ENCODE measurements around the gene GRB2. TPM values are rescaled to one million over a fixed set of nuclear protein-coding genes. Genes with fewer than 3 reads are reported as not detected.
A peak's percentile ranks its signal among the peaks of the same experiment; 100 is the strongest.
"Not testable (repeated sequence)": the region's sequence is repeated elsewhere in the genome, so short reads cannot be mapped to it uniquely, and the experiment has no call there.

The GRB2 gene
- total and polyA plus RNA-seq, 7 experiments from 2014 or later, result 112 to 167 (median 145) TPM

DNA sequence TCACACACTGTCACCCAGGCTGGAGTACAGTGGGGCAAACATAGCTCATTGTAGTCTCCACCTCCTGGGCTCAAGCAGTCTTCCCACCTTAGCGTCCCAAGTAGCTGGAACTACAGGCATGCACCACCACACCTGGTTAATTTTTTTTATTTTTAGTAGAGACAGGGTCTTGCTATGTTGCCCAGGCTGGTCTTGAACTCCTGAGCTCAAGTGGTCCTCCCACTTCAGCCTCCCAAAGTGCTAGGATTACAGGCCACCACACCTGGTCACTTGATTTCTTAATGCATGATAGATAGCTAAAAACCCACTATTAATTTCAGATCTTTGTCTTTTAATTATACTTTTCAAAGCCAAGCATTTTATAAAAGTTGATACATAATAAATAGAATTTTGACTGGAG lies 26.1 kb downstream of the GRB2 start:
- ATAC-seq; H3K27me3 ChIP-seq (ENCODE audit: control insufficient read depth in 2 of 2, insufficient read depth in 2 of 2, low read length in 2 of 2); H3K9me3 ChIP-seq (ENCODE audit: control insufficient read depth in 2 of 3, low read length in 3 of 3); H3K27me3 Mint-ChIP-seq; H3K9me3 Mint-ChIP-seq; H3K27ac ChIP-seq (ENCODE audit: low read depth, low read length); H3K4me1 ChIP-seq (ENCODE audit: control insufficient read depth in 2 of 2, insufficient read depth in 2 of 2, low read length in 2 of 2); DNase-seq; H3K4me3 ChIP-seq (ENCODE audit: low read length); H3K4me3 Mint-ChIP-seq: not testable (repeated sequence)
- Mint-ChIP-seq H3K36me3 (peaks cover 0 to 27% (median 8%) of the 10 kb centered on the region in 5 donors), H3K4me1 (peaks cover 17 to 76% (median 61%) of the 10 kb centered on the region in 7 donors), H3K27ac (peak overlapping the region in 2 of 9 donors; percentile 16 to 59)
- peaks cover 0 to 16% (median 0%) of the 10 kb centered on the region in 3 experiments for H3K36me3 ChIP-seq (ENCODE audit: control insufficient read depth in 2 of 3, insufficient read depth in 3 of 3, low read length in 3 of 3)
- POLR2A ChIA-PET, result interaction anchor here (0.6 to 1.2 kb wide), 2 partner anchors 13 to 58 kb away, joined by 3 to 4 read pairs; no protein-coding TSS in a partner anchor
- CTCF ChIA-PET, result interaction anchor here (0.8 to 1.3 kb wide), 4 partner anchors 15 to 97 kb away, joined by 3 to 4 read pairs (median 3); no protein-coding TSS in a partner anchor
- intact Hi-C loops (cut with micrococcal nuclease), result loop anchor here in 1 of 2 donors (2.0 kb wide), 1 partner anchor 13 kb away; no protein-coding TSS in a partner anchor

DNA sequence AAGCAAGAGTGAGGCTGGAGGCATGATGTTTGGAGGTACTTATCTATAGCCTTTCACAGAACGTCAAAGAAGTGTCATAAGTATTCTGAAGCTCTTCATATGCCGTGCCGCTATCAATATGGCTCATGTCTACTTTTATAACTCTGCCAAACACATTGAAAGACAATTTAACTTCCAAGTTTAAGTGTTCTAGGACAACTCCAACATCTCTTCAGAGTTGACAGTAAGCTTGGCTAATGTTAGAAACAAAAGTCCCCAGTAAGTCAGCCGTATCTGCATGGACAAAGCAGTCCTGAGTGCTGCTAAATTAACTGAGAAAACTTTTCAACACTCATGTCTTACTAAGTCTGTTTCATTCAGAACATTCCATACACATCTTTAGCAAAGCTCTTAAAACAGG lies 32.2 kb downstream of the GRB2 start:
- no peak for DNase-seq
- Mint-ChIP-seq H3K27ac (peak overlapping the region in 2 of 9 donors; percentile 32 to 54), H3K9me3 (no peaks in the 10 kb centered on the region), H3K36me3 (peaks cover 0 to 31% (median 15%) of the 10 kb centered on the region in 5 donors), H3K27me3 (no peaks in the 10 kb centered on the region), H3K4me3 (peak overlapping the region in 3 of 10 donors; percentile 30 to 75 (median 47)), H3K4me1 (peaks cover 44 to 80% (median 72%) of the 10 kb centered on the region in 7 donors)
- Histone ChIP-seq H3K9me3 (ENCODE audit: control insufficient read depth in 2 of 3, low read length in 3 of 3) (no peaks in the 10 kb centered on the region), H3K36me3 (ENCODE audit: control insufficient read depth in 2 of 3, insufficient read depth in 3 of 3, low read length in 3 of 3) (peaks cover 0 to 17% (median 0%) of the 10 kb centered on the region in 3 experiments), H3K4me3 (ENCODE audit: low read length) (no peak overlapping the region), H3K4me1 (ENCODE audit: control insufficient read depth in 2 of 2, insufficient read depth in 2 of 2, low read length in 2 of 2) (peaks cover 28 to 33% of the 10 kb centered on the region in 2 donors), H3K27me3 (ENCODE audit: control insufficient read depth in 2 of 2, insufficient read depth in 2 of 2, low read length in 2 of 2) (no peaks in the 10 kb centered on the region), H3K27ac (ENCODE audit: low read depth, low read length) (no peak overlapping the region)
- intact Hi-C loops (cut with micrococcal nuclease), result no loop called here
- POLR2A ChIA-PET, result interaction anchor here (0.6 to 1.0 kb wide), 2 partner anchors 26 to 57 kb away, joined by 3 read pairs; no protein-coding TSS in a partner anchor
- ATAC-seq, result no peak
- CTCF ChIA-PET, result no interaction called here

DNA sequence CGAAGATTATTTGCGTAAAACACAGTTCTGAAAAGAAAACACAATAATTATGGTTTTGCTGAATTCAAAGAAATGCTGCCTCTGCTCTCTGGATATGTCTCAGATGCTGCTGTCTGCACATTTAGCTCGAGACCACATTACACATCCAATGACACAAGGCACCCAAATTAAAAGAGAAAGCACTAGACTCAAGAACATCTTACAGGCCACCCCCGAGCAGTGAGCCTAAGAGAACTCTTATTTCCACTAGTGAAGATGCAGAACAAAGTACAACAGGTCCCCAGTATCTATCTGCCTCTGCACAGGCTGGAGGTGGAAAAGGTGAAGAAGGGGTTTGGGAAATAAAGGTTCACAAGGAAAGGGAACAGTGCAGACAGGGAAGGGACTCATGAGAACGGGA lies 33.5 kb downstream of the GRB2 start:
- H3K4me1 ChIP-seq (ENCODE audit: control insufficient read depth in 2 of 2, insufficient read depth in 2 of 2, low read length in 2 of 2), result peaks cover 35 to 38% of the 10 kb centered on the region in 2 donors
- H3K36me3 ChIP-seq (ENCODE audit: control insufficient read depth in 2 of 3, insufficient read depth in 3 of 3, low read length in 3 of 3), result peaks cover 0 to 13% (median 0%) of the 10 kb centered on the region in 3 experiments
- Mint-ChIP-seq H3K4me3 (peak overlapping the region; percentile 0 to 75 (median 58)), H3K27me3 (no peaks in the 10 kb centered on the region), H3K36me3 (peaks cover 0 to 25% (median 15%) of the 10 kb centered on the region in 5 donors), H3K4me1 (peaks cover 55 to 85% (median 74%) of the 10 kb centered on the region in 7 donors), H3K27ac (peak overlapping the region in 8 of 9 donors; percentile 16 to 68 (median 34)), H3K9me3 (no peaks in the 10 kb centered on the region)
- no peak overlapping the region for H3K27ac ChIP-seq (ENCODE audit: low read depth, low read length)
- ATAC-seq (peak; percentile 29), DNase-seq (peak in 2 of 9 donors; percentile 13 to 21)
- no peak overlapping the region for H3K4me3 ChIP-seq (ENCODE audit: low read length)
- ChIA-PET POLR2A (no interaction called here), CTCF (no interaction called here)
- H3K27me3 ChIP-seq (ENCODE audit: control insufficient read depth in 2 of 2, insufficient read depth in 2 of 2, low read length in 2 of 2), result no peaks in the 10 kb centered on the region
- intact Hi-C loops (cut with micrococcal nuclease), result no loop called here
- no peaks in the 10 kb centered on the region for H3K9me3 ChIP-seq (ENCODE audit: control insufficient read depth in 2 of 3, low read length in 3 of 3)

DNA sequence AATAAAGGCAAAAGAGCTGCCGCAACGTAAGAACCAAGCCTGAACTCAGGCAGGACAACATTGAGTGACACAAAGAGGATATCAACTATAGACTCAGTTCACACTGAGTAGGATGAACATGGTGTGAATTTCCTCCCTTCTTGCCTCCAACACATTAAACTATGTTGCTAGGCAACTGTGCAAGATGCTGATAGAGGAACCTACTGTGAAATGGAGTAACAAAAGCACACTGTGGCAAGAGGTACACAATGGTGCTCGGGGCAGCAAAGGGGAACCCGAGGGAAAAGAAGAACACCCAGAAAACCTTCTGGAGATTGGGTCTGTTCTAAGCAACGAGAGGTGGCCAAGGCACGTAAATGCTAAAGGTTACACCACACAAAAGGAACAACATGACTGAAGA lies 34.1 kb downstream of the GRB2 start:
- H3K4me1 ChIP-seq (ENCODE audit: control insufficient read depth in 2 of 2, insufficient read depth in 2 of 2, low read length in 2 of 2), result peaks cover 41 to 45% of the 10 kb centered on the region in 2 donors

DNA sequence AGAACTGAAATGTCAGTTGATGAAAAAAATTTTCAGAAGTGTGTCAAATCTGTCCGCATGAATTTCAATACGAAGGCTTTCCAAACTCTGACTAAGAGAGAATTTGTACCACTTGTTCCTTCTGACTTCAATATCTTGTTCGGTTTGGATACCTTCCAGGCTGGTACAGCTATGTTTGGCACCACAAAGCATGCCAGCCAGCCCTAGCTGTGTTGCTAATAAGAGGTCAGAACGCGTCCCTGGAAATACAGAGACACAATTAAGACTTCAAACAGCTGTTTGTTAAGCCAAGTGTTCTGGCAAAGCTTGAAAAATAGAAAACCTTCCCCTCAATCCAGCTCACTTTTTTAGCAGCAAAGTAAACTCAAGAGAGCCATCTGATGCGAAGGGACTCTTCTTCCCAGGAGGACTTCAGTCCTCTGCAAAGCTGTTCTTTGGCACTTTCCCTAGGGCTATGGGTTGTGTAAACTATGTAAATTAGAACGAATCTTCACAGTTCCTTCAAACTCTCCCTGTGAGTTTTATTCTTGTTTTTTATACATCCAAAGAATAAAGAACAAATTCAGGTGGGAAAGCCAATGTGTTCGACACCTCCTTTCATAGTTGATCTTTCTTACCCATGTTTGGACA lies 35.1 kb downstream of the GRB2 start:
- DNase-seq (no peak), ATAC-seq (no peak)
- intact Hi-C loops (cut with micrococcal nuclease), result no loop called here
- Mint-ChIP-seq H3K4me3 (peak overlapping the region in 1 of 10 donors; percentile 9), H3K27me3 (no peaks in the 10 kb centered on the region), H3K36me3 (peaks cover 0 to 18% (median 15%) of the 10 kb centered on the region in 5 donors), H3K9me3 (no peaks in the 10 kb centered on the region), H3K4me1 (peaks cover 68 to 92% (median 83%) of the 10 kb centered on the region in 7 donors), H3K27ac (peak overlapping the region in 5 of 9 donors; percentile 12 to 81 (median 24))
- H3K4me1 ChIP-seq (ENCODE audit: control insufficient read depth in 2 of 2, insufficient read depth in 2 of 2, low read length in 2 of 2), result peaks cover 50 to 54% of the 10 kb centered on the region in 2 donors
- H3K9me3 ChIP-seq (ENCODE audit: control insufficient read depth in 2 of 3, low read length in 3 of 3), result no peaks in the 10 kb centered on the region
- H3K36me3 ChIP-seq (ENCODE audit: control insufficient read depth in 2 of 3, insufficient read depth in 3 of 3, low read length in 3 of 3), result peaks cover 0 to 7% (median 0%) of the 10 kb centered on the region in 3 experiments
- ChIA-PET POLR2A (no interaction called here), CTCF (interaction anchor here (0.6 to 2.2 kb wide), 2 partner anchors 12 to 62 kb away, joined by 3 to 5 read pairs; no protein-coding TSS in a partner anchor)
- H3K27me3 ChIP-seq (ENCODE audit: control insufficient read depth in 2 of 2, insufficient read depth in 2 of 2, low read length in 2 of 2), result no peaks in the 10 kb centered on the region
- H3K27ac ChIP-seq (ENCODE audit: low read depth, low read length), result no peak overlapping the region
- H3K4me3 ChIP-seq (ENCODE audit: low read length), result no peak overlapping the region

More for the DNA sequence above, 34.1 kb downstream of the GRB2 start:
- Histone ChIP-seq H3K27ac (ENCODE audit: low read depth, low read length) (no peak overlapping the region), H3K27me3 (ENCODE audit: control insufficient read depth in 2 of 2, insufficient read depth in 2 of 2, low read length in 2 of 2) (no peaks in the 10 kb centered on the region), H3K4me3 (ENCODE audit: low read length) (no peak overlapping the region), H3K9me3 (ENCODE audit: control insufficient read depth in 2 of 3, low read length in 3 of 3) (no peaks in the 10 kb centered on the region), H3K36me3 (ENCODE audit: control insufficient read depth in 2 of 3, insufficient read depth in 3 of 3, low read length in 3 of 3) (peaks cover 0 to 7% (median 0%) of the 10 kb centered on the region in 3 experiments)
- CTCF ChIA-PET, result interaction anchor here (0.6 kb wide), 1 partner anchor 12 kb away, joined by 3 read pairs; no protein-coding TSS in a partner anchor
- Mint-ChIP-seq H3K4me1 (peaks cover 60 to 85% (median 76%) of the 10 kb centered on the region in 7 donors), H3K27me3 (no peaks in the 10 kb centered on the region), H3K27ac (peak overlapping the region in 8 of 9 donors; percentile 2 to 68 (median 38)), H3K36me3 (peaks cover 0 to 20% (median 15%) of the 10 kb centered on the region in 5 donors), H3K9me3 (no peaks in the 10 kb centered on the region), H3K4me3 (peak overlapping the region in 8 of 10 donors; percentile 17 to 75 (median 58))
- ATAC-seq (peak; percentile 89), DNase-seq (peak in 1 of 9 donors; percentile 17)
- POLR2A ChIA-PET, result interaction anchor here (0.6 kb wide), 1 partner anchor 40 kb away, joined by 5 read pairs; no protein-coding TSS in a partner anchor
- intact Hi-C loops (cut with micrococcal nuclease), result no loop called here

DNA sequence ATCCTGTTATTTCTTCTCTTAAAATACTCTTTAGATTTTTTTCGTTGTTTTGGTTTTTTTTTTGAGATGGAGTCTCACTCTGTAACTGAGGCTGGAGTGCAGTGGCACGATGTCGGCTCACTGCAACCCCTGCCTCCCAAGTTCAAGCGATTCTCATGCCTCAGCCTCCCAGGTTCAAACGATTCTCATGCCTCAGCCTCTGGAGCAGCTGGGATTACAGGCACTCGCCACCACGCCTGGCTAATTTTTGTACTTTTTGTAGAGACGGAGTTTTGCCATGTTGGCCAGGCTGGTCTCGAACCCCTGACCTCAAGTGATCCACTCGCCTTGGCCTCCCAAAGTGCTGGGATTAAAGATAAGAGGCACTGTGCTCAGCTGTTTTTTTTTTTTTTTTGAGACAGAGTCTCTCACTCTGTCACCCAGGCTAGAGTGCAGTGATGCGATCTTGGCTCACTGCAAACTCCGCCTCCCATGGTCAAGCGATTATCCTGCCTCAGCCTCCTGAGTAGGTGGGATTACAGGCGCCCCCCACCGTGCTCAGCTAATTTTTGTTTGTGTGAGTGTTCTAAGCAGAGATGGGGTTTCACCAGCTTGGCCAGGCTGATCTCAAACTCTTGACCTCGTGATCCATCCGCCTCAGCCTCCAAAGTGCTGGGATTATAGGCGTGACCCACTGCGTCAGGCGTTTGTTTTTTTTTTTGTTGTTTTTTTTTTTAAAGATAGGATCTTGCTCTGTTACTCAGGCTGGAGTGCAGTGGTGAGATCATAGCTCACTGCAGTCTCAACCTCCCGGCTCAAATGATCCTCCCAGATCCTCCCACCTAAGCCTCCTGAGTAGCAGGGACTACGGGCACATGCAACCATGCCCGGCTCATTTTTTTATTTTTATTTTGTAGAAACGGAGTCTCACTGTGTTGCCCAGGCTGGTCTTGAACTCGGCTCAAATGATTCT lies 37.4 kb downstream of the GRB2 start:
- not testable (repeated sequence) for H3K36me3 ChIP-seq (ENCODE audit: control insufficient read depth in 2 of 3, insufficient read depth in 3 of 3, low read length in 3 of 3); H3K9me3 Mint-ChIP-seq; H3K27me3 ChIP-seq (ENCODE audit: control insufficient read depth in 2 of 2, insufficient read depth in 2 of 2, low read length in 2 of 2); H3K4me3 ChIP-seq (ENCODE audit: low read length); ATAC-seq; H3K27me3 Mint-ChIP-seq; DNase-seq; H3K9me3 ChIP-seq (ENCODE audit: control insufficient read depth in 2 of 3, low read length in 3 of 3); H3K27ac ChIP-seq (ENCODE audit: low read depth, low read length)
- Mint-ChIP-seq H3K4me1 (peaks cover 83 to 100% (median 89%) of the 10 kb centered on the region in 7 donors), H3K36me3 (peaks cover 0 to 12% (median 6%) of the 10 kb centered on the region in 5 donors), H3K4me3 (peak overlapping the region in 5 of 10 donors; percentile 2 to 49 (median 16)), H3K27ac (peak overlapping the region in 8 of 9 donors; percentile 18 to 79 (median 58))
- intact Hi-C loops (cut with micrococcal nuclease), result loop anchor here in 1 of 2 donors (2.0 kb wide), 1 partner anchor 13 kb away; no protein-coding TSS in a partner anchor
- POLR2A ChIA-PET, result interaction anchor here (0.8 kb wide), 1 partner anchor 514 kb away, joined by 3 read pairs; no protein-coding TSS in a partner anchor
- H3K4me1 ChIP-seq (ENCODE audit: control insufficient read depth in 2 of 2, insufficient read depth in 2 of 2, low read length in 2 of 2), result peaks cover 68 to 71% of the 10 kb centered on the region in 2 donors
- CTCF ChIA-PET, result interaction anchor here (1.3 kb wide), 1 partner anchor 19 kb away, joined by 3 read pairs; no protein-coding TSS in a partner anchor

All from naive thymus-derived CD4-positive, alpha-beta T cell (primary cell).